Bone marrow (tissue), 2 donors: ENCODE data around the gene MACO1.
"Not testable (repeated sequence)": the region's sequence is repeated elsewhere in the genome, so short reads cannot be mapped to it uniquely, and the experiment has no call there.

Source experiments
- DNase-seq, 2 donors: peaks; one replicate each; lab custom pipeline; 2025; lab: John Stamatoyannopoulos, UW

MACO1 gene

GRCh38 chr1:25430073-25430966 lies at the start of gene MACO1:
Gene MACO1, plus strand, starts transcription at chr1:25430897. Its CDS starts 202 bp downstream, at chr1:25431099.
- DNase-seq = peak; percentile 89 to 90

GRCh38 chr1:25382543-25382942 lies 48.2 kb upstream of the MACO1 start:
- not testable (repeated sequence) for DNase-seq

- not testable (repeated sequence) for DNase-seq
Observed at GRCh38 chr1:25383090-25383489, 47.6 kb upstream of the MACO1 start.

GRCh38 chr1:25383875-25384274 lies 46.8 kb upstream of the MACO1 start:
- DNase-seq = not testable (repeated sequence)

- DNase-seq = not testable (repeated sequence)
Observed at GRCh38 chr1:25387096-25387495, 43.6 kb upstream of the MACO1 start.

- not testable (repeated sequence) for DNase-seq
Observed at GRCh38 chr1:25388691-25389090, 42.0 kb upstream of the MACO1 start.

GRCh38 chr1:25389721-25390120 lies 41.0 kb upstream of the MACO1 start:
- DNase-seq = not testable (repeated sequence)

GRCh38 chr1:25392841-25393240 lies 37.9 kb upstream of the MACO1 start:
- DNase-seq = no peak

GRCh38 chr1:25397549-25397948 lies 33.1 kb upstream of the MACO1 start:
- DNase-seq = not testable (repeated sequence)

GRCh38 chr1:25398079-25398478 lies 32.6 kb upstream of the MACO1 start:
- DNase-seq = not testable (repeated sequence)

GRCh38 chr1:25402947-25403803 lies 27.5 kb upstream of the MACO1 start:
- DNase-seq = not testable (repeated sequence)

- not testable (repeated sequence) for DNase-seq
Observed at GRCh38 chr1:25405731-25406305, 24.9 kb upstream of the MACO1 start.

GRCh38 chr1:25409641-25410427 lies 20.9 kb upstream of the MACO1 start:
- not testable (repeated sequence) for DNase-seq

GRCh38 chr1:25412872-25413623 lies 17.6 kb upstream of the MACO1 start:
- DNase-seq = not testable (repeated sequence)

GRCh38 chr1:25414157-25414556 lies 16.5 kb upstream of the MACO1 start:
- DNase-seq = not testable (repeated sequence)

- DNase-seq = not testable (repeated sequence)
Observed at GRCh38 chr1:25414578-25414977, 16.1 kb upstream of the MACO1 start.

- DNase-seq = not testable (repeated sequence)
Observed at GRCh38 chr1:25417280-25417679, 13.4 kb upstream of the MACO1 start.

- not testable (repeated sequence) for DNase-seq
Observed at GRCh38 chr1:25419339-25419738, 11.4 kb upstream of the MACO1 start.

- DNase-seq = not testable (repeated sequence)
Observed at GRCh38 chr1:25420715-25421114, 10.0 kb upstream of the MACO1 start, which contains the start of gene RHCE. Gene RHCE, minus strand, starts transcription at chr1:25420825. Its CDS starts 39 bp downstream, at chr1:25420786.

GRCh38 chr1:25423206-25423605 lies 7.5 kb upstream of the MACO1 start:
- DNase-seq = not testable (repeated sequence)
